HepG2 (cell line): ENCODE data around the gene NABP1. TPM values are rescaled to one million over a fixed set of nuclear protein-coding genes. Genes with fewer than 3 reads are reported as not detected.
A peak's percentile ranks its signal among the peaks of the same experiment; 100 is the strongest.

Source experiments
- ATF1 ChIP-seq: IDR thresholded peaks from 2 replicates; pipeline ENCODE4 v1.6.1; 2016; ENCODE audit warnings: mild to moderate bottlenecking, control low read depth
- ATF7 ChIP-seq, 2 experiments: fragments of 450-650 bp in 1 of 2; sonication (generic) in 1 of 2; formaldehyde crosslinking in 1 of 2; IDR thresholded peaks; 2 replicates each; pipeline versions ENCODE4 v1.4.0 to v1.6.1; 2016 to 2020; ENCODE audit warnings: antibody characterized with exemption in 1 of 2, mild to moderate bottlenecking in 1 of 2, missing genetic modification reagents in 1 of 2
- ELF1 ChIP-seq: sonication (generic); formaldehyde crosslinking; IDR thresholded peaks from 2 replicates; pipeline ENCODE4 v1.4.0; 2020; ENCODE audit warnings: missing genetic modification reagents
- FOXP1 ChIP-seq, 2 experiments: fragments of 450-650 bp in 1 of 2; IDR thresholded peaks; 2 replicates each; pipeline ENCODE4 v1.6.1; 2017 to 2018; ENCODE audit warnings: antibody characterized with exemption in 1 of 2
- HDAC1 ChIP-seq: sonication (generic); formaldehyde crosslinking; IDR thresholded peaks from 2 replicates; pipeline ENCODE4 v1.5.1; 2020; ENCODE audit warnings: mild to moderate bottlenecking, missing genetic modification reagents
- HDAC2 ChIP-seq: sonication (generic); formaldehyde crosslinking; IDR thresholded peaks from 2 replicates; pipeline ENCODE4 v1.4.0; 2020; ENCODE audit warnings: missing genetic modification reagents
- HNF4A ChIP-seq: sonication (generic); formaldehyde crosslinking; IDR thresholded peaks from 2 replicates; pipeline ENCODE4 v1.4.0; 2020; ENCODE audit warnings: missing genetic modification reagents
- NFE2L2 ChIP-seq: fragments of 150-350 bp; IDR thresholded peaks from 2 replicates; pipeline ENCODE4 v1.6.1; 2014; ENCODE audit warnings: low read length
- PLRG1 ChIP-seq: fragments of 450-650 bp; conservative IDR thresholded peaks from 2 replicates; pipeline ENCODE4 v1.6.1; 2016
- RAD21 ChIP-seq: fragments of 450-650 bp; formaldehyde crosslinking; IDR thresholded peaks from 2 replicates; pipeline ENCODE4 v1.5.0; 2020; ENCODE audit warnings: mild to moderate bottlenecking
- SNAPC2 ChIP-seq: sonication (generic); formaldehyde crosslinking; IDR thresholded peaks from 2 replicates; pipeline ENCODE4 v1.8.1; 2022; ENCODE audit warnings: mild to moderate bottlenecking, missing genetic modification reagents
- TEAD3 ChIP-seq: optimal IDR thresholded peaks from 2 replicates; pipeline ENCODE3; 2016; ENCODE audit warnings: borderline replicate concordance
- ZBTB43 ChIP-seq: sonication (generic); formaldehyde crosslinking; conservative IDR thresholded peaks from 2 replicates; pipeline ENCODE4 v1.4.0; 2020; ENCODE audit warnings: missing genetic modification reagents
- ZBTB7B ChIP-seq: sonication (generic); formaldehyde crosslinking; IDR thresholded peaks from 2 replicates; pipeline ENCODE4 v1.4.0; 2020; ENCODE audit warnings: missing genetic modification reagents
- ZNF619 ChIP-seq: sonication (generic); formaldehyde crosslinking; IDR thresholded peaks from 2 replicates; pipeline ENCODE4 v1.4.0; 2020; ENCODE audit warnings: mild to moderate bottlenecking, missing genetic modification reagents
- polyA plus RNA-seq, 8 experiments: library from polyadenylated mRNA; depleted of rRNA in 3 of 8; stranded (reverse) in 7 of 8; unstranded in 1 of 8; fragments of >200 nt; fragmentation: Illumina TruSeq in 4 of 8; extraction: Trizol in 4 of 8; gene quantifications; 2 replicates each; pipeline versions ENCODE4 v1.2.1 to v1.2.3, GENCODE V29; 2011 to 2016; ENCODE audit warnings: low read depth in 4 of 8, missing spikeins in 1 of 8, mixed read lengths in 1 of 8; ENCODE audit not compliant: insufficient read depth in 1 of 8
- total RNA-seq, 5 experiments: library from RNA; depleted of rRNA; stranded (reverse); fragments of >200 nt; fragmentation: Illumina TruSeq; extraction: Trizol; gene quantifications; 2 replicates each; pipeline ENCODE4 v1.2.3, GENCODE V29; 2016; ENCODE audit warnings: low read depth in 1 of 5
- TF ChIP-seq, protein P1 (sequence below): sonication (generic); formaldehyde crosslinking; IDR thresholded peaks from 2 replicates; pipeline ENCODE4 v1.4.0; 2020; ENCODE audit warnings: mild to moderate bottlenecking, missing genetic modification reagents
- TF ChIP-seq, protein P2 (sequence below): sonication (generic); formaldehyde crosslinking; IDR thresholded peaks from 2 replicates; pipeline ENCODE4 v1.8.1; 2023; ENCODE audit warnings: missing genetic modification reagents, mild to moderate bottlenecking, borderline replicate concordance
- TF ChIP-seq, protein P3 (sequence below): sonication (generic); formaldehyde crosslinking; IDR thresholded peaks from 2 replicates; pipeline ENCODE4 v1.9.0; 2021; ENCODE audit warnings: missing genetic modification reagents, mild to moderate bottlenecking, borderline replicate concordance

Gene NABP1
- total and polyA plus RNA-seq, 2 of the 13 experiments (the other 11 are each of a cell fraction or from before 2014, with no cell fraction given), result 14.9 to 19.8 TPM

GRCh38 chr2:191638079-191638801 lies 39.7 kb upstream of the NABP1 start (continued):
- TF ChIP-seq ZBTB7B (CRISPR knock-in tag) (0 out of 2 replicates have a peak, but pooled peaks have one; percentile 5), HDAC1 (CRISPR knock-in tag) (no peak; the same call in 1 of the 2 replicates), ZBTB43 (CRISPR knock-in tag) (0 out of 2 replicates have a peak, but pooled peaks have one; percentile 46), TEAD3 (peak; percentile 42), PLRG1 (no peak), NFE2L2 (no peak), RAD21 (CRISPR knock-in tag) (no peak), FOXP1 (IDR thresholded peaks at IDR 0.05) (peak; percentile 44; the same call in 1 of the 2 replicates), FOXP1 (CRISPR knock-in tag; IDR thresholded peaks at IDR 0.05) (peak; percentile 76), HNF4A (CRISPR knock-in tag) (peak; percentile 44; the same call in 1 of the 2 replicates), HDAC2 (CRISPR knock-in tag) (no peak), ELF1 (CRISPR knock-in tag) (0 out of 2 replicates have a peak, but pooled peaks have one; percentile 4), ATF7 (IDR thresholded peaks at IDR 0.05) (no peak), ATF7 (CRISPR knock-in tag; IDR thresholded peaks at IDR 0.05) (no peak), SNAPC2 (CRISPR knock-in tag) (no peak), ZNF619 (CRISPR knock-in tag) (no peak), ATF1 (CRISPR knock-in tag) (no peak)
- TF ChIP-seq, protein P1, sequence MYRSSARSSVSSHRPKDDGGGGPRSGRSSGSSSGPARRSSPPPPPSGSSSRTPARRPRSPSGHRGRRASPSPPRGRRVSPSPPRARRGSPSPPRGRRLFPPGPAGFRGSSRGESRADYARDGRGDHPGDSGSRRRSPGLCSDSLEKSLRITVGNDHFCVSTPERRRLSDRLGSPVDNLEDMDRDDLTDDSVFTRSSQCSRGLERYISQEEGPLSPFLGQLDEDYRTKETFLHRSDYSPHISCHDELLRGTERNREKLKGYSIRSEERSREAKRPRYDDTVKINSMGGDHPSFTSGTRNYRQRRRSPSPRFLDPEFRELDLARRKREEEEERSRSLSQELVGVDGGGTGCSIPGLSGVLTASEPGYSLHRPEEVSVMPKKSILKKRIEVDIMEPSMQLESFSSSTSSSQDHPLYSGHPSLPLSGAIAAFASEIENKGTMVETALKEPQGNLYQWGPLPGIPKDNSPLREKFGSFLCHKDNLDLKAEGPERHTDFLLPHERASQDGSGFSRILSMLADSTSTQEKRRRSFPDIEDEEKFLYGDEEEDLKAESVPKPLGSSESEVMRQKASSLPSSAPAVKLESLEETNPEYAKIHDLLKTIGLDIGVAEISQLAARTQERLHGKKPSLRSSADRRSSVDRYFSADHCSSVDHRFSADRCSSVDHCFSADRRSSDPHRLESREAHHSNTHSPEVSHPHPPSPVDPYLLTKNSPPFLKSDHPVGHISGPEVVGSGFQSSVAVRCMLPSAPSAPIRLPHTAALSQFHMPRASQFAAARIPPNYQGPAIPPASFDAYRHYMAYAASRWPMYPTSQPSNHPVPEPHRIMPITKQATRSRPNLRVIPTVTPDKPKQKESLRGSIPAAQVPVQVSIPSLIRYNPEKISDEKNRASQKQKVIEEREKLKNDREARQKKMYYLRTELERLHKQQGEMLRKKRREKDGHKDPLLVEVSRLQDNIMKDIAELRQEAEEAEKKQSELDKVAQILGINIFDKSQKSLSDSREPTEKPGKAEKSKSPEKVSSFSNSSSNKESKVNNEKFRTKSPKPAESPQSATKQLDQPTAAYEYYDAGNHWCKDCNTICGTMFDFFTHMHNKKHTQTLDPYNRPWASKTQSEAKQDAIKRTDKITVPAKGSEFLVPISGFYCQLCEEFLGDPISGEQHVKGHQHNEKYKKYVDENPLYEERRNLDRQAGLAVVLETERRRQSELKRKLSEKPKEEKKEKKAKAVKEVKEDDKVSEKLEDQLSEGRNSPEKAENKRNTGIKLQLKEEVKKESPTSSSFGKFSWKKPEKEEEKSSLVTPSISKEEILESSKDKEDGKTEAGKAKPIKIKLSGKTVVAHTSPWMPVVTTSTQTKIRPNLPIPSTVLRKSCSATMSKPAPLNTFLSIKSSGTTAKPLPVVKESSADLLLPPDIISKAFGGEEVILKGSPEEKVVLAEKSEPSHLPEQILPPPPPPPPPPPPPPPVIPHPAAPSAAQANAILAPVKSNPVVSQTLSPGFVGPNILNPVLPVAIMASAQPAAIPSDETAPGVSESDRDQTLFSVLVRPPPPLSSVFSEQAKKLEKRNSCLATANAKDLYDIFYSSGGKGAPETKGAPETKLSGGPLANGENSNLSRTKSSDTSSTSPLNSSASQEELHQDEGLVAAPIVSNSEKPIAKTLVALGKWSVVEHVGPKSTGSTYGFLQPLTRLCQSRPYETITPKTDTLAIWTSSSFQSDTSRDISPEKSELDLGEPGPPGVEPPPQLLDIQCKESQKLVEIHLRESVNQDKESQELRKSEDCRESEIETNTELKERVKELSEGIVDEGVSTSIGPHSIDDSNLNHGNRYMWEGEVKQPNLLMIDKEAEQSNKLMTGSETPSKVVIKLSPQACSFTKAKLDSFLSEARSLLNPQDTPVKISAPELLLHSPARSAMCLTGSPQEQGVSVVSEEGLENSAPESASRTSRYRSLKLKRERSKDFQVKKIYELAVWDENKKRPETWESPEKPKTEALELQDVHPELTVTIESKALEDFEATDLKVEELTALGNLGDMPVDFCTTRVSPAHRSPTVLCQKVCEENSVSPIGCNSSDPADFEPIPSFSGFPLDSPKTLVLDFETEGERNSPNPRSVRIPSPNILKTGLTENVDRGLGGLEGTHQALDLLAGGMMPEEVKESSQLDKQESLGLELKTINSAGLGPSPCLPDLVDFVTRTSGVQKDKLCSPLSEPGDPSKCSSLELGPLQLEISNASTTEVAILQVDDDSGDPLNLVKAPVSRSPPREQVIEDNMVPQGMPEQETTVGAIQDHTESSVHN (CRISPR knock-in tag), result no peak
- TF ChIP-seq, protein P2, sequence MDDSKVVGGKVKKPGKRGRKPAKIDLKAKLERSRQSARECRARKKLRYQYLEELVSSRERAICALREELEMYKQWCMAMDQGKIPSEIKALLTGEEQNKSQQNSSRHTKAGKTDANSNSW, result no peak
- TF ChIP-seq, protein P3, sequence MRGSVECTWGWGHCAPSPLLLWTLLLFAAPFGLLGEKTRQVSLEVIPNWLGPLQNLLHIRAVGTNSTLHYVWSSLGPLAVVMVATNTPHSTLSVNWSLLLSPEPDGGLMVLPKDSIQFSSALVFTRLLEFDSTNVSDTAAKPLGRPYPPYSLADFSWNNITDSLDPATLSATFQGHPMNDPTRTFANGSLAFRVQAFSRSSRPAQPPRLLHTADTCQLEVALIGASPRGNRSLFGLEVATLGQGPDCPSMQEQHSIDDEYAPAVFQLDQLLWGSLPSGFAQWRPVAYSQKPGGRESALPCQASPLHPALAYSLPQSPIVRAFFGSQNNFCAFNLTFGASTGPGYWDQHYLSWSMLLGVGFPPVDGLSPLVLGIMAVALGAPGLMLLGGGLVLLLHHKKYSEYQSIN (CRISPR knock-in tag), result no peak
